Activated CD8-positive, alpha-beta T cell treated with anti-CD3 and anti-CD28 coated beads for 36 hours (primary cell): ENCODE data around the gene RAD51B. TPM values are rescaled to one million over a fixed set of nuclear protein-coding genes. Genes with fewer than 3 reads are reported as not detected.

Experiments
- ATAC-seq: fragments of 200-7000 bp; cut with Tn5 transposase; one replicate; pipeline ENCODE4 v1.10.0; 2021; ENCODE audit warnings: mild to moderate bottlenecking, moderate library complexity
- CTCF ChIA-PET: fragments of 350-600 bp; sonication (Branson Sonifier 250); formaldehyde crosslinking; loops from one replicate; lab custom pipeline; 2021; ENCODE audit warnings: antibody characterized with exemption; lab: Charles Lee
- POLR2A ChIA-PET: fragments of 350-600 bp; sonication (Branson Sonifier 250); formaldehyde crosslinking; loops from one replicate; lab custom pipeline; 2021; ENCODE audit warnings: antibody characterized with exemption; lab: Charles Lee
- DNase-seq: peaks from one replicate; pipeline ENCODE4 v3.0.0-alpha.2; 2020
- H3K27ac Mint-ChIP-seq: one replicate; pipeline ENCODE4 v1.8.0; 2021; ENCODE audit warnings: mild to moderate bottlenecking, mixed read lengths
- H3K27me3 Mint-ChIP-seq: one replicate; pipeline ENCODE4 v1.8.0; 2021; ENCODE audit warnings: mixed read lengths
- H3K36me3 Mint-ChIP-seq: one replicate; pipeline ENCODE4 v1.8.0; 2021; ENCODE audit warnings: low read depth, mixed read lengths
- H3K4me1 Mint-ChIP-seq: one replicate; pipeline ENCODE4 v1.8.0; 2021; ENCODE audit warnings: low read depth, mixed read lengths
- H3K4me3 Mint-ChIP-seq: one replicate; pipeline ENCODE4 v1.8.0; 2021; ENCODE audit warnings: mild to moderate bottlenecking, moderate library complexity, mixed read lengths
- H3K9me3 Mint-ChIP-seq: one replicate; pipeline ENCODE4 v1.8.0; 2021; ENCODE audit warnings: mixed read lengths
- intact Hi-C: fragments of 100-400 bp; cut with micrococcal nuclease; formaldehyde crosslinking; loops from one replicate; pipeline ENCODE4 v1.10.0; 2022
- total RNA-seq, 2 experiments: library from RNA; stranded (reverse); gene quantifications; one replicate each; pipeline ENCODE4 v1.2.3, GENCODE V29; 2021
- TF ChIP-seq, protein P1 (sequence below): fragments of 200-600 bp; IDR thresholded peaks from one replicate; pipeline ENCODE4 v1.8.0; 2022; ENCODE audit warnings: antibody characterized with exemption, mild to moderate bottlenecking

RAD51B gene
- total RNA-seq, 2 experiments from 2014 or later: 38.2 to 40.6 TPM

DNA sequence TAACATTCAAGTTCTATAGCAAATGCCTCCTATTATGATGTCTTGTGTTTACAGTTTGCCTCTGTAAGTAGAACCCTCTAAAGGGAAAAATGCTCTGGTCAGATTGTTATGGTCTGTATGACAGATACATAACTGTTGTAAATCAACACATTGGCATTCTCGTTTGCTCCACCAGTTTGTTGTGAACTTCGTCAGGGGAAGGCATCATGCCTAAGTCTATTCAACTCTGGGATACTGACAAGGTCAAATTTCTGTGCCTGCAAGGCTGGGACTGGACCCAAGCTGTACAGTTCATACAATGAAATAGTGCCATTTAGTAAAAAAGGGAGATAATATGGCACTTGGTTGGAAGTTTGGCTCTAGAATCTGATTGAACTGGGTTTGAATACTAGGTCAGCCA lies 392.3 kb downstream of the RAD51B start:
- DNase-seq (no peak), ATAC-seq (no peak)
- CTCF ChIA-PET: no interaction called here
- no peaks in the 10 kb centered on the region for H3K27me3 Mint-ChIP-seq
- no peak overlapping the region for H3K4me3 Mint-ChIP-seq
- TF ChIP-seq, protein P1, sequence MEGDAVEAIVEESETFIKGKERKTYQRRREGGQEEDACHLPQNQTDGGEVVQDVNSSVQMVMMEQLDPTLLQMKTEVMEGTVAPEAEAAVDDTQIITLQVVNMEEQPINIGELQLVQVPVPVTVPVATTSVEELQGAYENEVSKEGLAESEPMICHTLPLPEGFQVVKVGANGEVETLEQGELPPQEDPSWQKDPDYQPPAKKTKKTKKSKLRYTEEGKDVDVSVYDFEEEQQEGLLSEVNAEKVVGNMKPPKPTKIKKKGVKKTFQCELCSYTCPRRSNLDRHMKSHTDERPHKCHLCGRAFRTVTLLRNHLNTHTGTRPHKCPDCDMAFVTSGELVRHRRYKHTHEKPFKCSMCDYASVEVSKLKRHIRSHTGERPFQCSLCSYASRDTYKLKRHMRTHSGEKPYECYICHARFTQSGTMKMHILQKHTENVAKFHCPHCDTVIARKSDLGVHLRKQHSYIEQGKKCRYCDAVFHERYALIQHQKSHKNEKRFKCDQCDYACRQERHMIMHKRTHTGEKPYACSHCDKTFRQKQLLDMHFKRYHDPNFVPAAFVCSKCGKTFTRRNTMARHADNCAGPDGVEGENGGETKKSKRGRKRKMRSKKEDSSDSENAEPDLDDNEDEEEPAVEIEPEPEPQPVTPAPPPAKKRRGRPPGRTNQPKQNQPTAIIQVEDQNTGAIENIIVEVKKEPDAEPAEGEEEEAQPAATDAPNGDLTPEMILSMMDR: no peak
- intact Hi-C loops: loop anchor here (2.0 kb wide), 1 partner anchor 21 kb away; no protein-coding TSS in a partner anchor
- H3K4me1 Mint-ChIP-seq: peaks cover 67% of the 10 kb centered on the region
- peaks cover 4% of the 10 kb centered on the region for H3K36me3 Mint-ChIP-seq
- POLR2A ChIA-PET: no interaction called here
- H3K27ac Mint-ChIP-seq: peak overlapping the region; percentile 1
- no peaks in the 10 kb centered on the region for H3K9me3 Mint-ChIP-seq

DNA sequence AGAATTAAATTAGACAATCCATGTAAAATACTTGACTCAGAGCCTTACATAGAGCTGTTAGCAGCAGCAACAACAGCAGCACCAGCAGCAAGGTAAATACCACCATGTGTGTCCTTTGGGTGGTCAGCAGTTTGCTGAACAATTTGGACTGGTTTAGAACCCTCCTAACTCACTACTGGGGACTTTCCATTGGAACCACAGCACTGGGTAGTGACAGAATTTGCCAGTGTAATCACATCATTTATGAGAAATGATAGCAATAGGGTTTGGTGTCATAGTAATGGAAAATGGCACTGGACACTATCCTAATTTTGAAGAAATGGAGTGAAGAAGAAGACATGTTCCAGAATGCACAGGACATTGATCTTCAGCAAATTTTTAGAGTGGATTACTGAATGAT lies 392.8 kb downstream of the RAD51B start:
- DNase-seq (no peak), ATAC-seq (no peak)
- ChIA-PET CTCF (no interaction called here), POLR2A (no interaction called here)
- no peaks in the 10 kb centered on the region for H3K9me3 Mint-ChIP-seq
- intact Hi-C loops: no loop called here
- TF ChIP-seq, protein P1: no peak
- H3K27ac Mint-ChIP-seq: no peak overlapping the region
- no peaks in the 10 kb centered on the region for H3K27me3 Mint-ChIP-seq
- no peak overlapping the region for H3K4me3 Mint-ChIP-seq
- peaks cover 4% of the 10 kb centered on the region for H3K36me3 Mint-ChIP-seq
- H3K4me1 Mint-ChIP-seq: peaks cover 67% of the 10 kb centered on the region

DNA sequence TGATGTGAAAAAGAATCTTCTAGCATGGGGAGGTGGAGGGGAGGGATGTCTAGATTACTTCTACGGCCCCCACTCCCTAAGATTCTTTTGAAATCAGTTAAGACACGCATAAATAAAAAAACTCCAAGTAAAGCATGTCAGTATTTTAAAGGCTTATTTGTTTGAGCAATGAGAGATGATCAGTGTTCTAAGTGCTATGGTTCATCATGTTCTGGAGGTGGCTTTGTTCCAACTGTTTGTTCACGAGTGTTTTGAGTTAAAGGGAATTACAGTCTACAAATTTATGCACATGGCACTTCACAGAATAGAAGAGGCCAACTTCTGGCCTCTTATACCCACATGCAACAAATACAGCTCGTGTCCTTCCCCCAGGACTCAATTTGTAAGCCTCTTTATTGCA lies 394.9 kb downstream of the RAD51B start:
- Mint-ChIP-seq H3K36me3 (peaks cover 4% of the 10 kb centered on the region), H3K27me3 (no peaks in the 10 kb centered on the region), H3K9me3 (no peaks in the 10 kb centered on the region), H3K4me3 (no peak overlapping the region), H3K27ac (no peak overlapping the region), H3K4me1 (peaks cover 53% of the 10 kb centered on the region)
- ATAC-seq: no peak
- CTCF ChIA-PET: no interaction called here
- intact Hi-C loops: no loop called here
- DNase-seq: no peak
- TF ChIP-seq, protein P1: no peak
- POLR2A ChIA-PET: no interaction called here

DNA sequence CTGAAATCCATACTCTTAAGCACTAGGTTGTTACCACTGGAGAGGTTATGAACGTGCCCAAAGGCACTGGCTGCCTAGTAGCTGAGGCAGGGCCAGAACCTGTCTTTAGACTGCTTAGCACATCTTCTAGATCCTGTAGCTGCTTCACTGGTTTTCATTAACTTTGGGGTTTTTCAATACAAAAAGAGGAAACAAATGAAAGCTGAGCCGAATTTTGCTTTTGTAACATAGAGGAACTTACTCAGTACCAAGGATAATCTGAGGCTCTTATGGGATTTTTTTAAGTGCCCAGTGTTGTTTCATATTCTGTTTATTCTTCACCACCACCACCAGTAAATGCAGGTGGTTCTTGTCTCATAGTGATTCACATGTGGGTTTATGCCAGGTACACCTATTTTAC lies 396.1 kb downstream of the RAD51B start:
- POLR2A ChIA-PET: no interaction called here
- Mint-ChIP-seq H3K27me3 (no peaks in the 10 kb centered on the region), H3K36me3 (peaks cover 2% of the 10 kb centered on the region), H3K27ac (no peak overlapping the region), H3K4me1 (peaks cover 45% of the 10 kb centered on the region), H3K9me3 (no peaks in the 10 kb centered on the region), H3K4me3 (no peak overlapping the region)
- DNase-seq (no peak), ATAC-seq (no peak)
- TF ChIP-seq, protein P1: no peak
- CTCF ChIA-PET: interaction anchor here (0.6 kb wide), 1 partner anchor 91 kb away, joined by 4 read pairs; no protein-coding TSS in a partner anchor
- intact Hi-C loops: no loop called here

DNA sequence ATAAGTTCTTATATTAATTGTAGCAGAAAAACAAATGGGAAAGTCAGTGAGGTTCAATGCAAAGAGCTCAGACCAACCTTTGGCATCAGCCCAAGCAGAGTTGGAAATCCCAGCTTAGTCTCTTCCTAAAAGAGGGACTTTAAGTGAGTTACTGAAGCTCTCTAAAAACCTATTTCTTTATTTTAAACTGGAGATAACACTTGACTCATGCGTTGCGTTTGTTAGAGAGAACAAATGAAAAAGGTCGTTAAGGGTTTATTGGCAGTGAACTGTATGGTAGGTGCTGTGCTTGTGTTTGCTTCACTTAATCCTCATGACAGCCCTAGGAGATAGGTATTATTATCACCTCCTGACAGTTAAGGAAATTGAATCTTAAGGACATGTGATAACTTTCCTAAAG lies 396.5 kb downstream of the RAD51B start:
- DNase-seq (no peak), ATAC-seq (no peak)
- POLR2A ChIA-PET: no interaction called here
- Mint-ChIP-seq H3K27ac (no peak overlapping the region), H3K4me1 (peaks cover 40% of the 10 kb centered on the region), H3K9me3 (no peaks in the 10 kb centered on the region), H3K4me3 (no peak overlapping the region), H3K27me3 (no peaks in the 10 kb centered on the region), H3K36me3 (peaks cover under 1% of the 10 kb centered on the region)
- CTCF ChIA-PET: interaction anchor here (0.6 kb wide), 1 partner anchor 92 kb away, joined by 4 read pairs; no protein-coding TSS in a partner anchor
- TF ChIP-seq, protein P1: no peak
- intact Hi-C loops: no loop called here
